Lower lobe of right lung (tissue), 2 donors: Measurements from ENCODE around the gene ESM1. TPM values are rescaled to one million over a fixed set of nuclear protein-coding genes. Genes with fewer than 3 reads are reported as not detected.
A peak's percentile ranks its signal among the peaks of the same experiment; 100 is the strongest.

Source experiments
- ATAC-seq, 2 donors: fragments of 200-7000 bp; cut with Tn5 transposase; one replicate each; pipeline ENCODE4 v1.9.1; 2020 to 2022; ENCODE audit warnings: mild to moderate bottlenecking in 2 of 2, moderate library complexity in 2 of 2
- DNase-seq: peaks from one replicate; pipeline ENCODE4 v3.0.0-alpha.2; 2020
- H3K27ac ChIP-seq: fragments of 200-600 bp; one replicate; pipeline ENCODE4 v1.8.0; 2022
- H3K27me3 ChIP-seq: fragments of 200-600 bp; one replicate; pipeline ENCODE4 v1.8.0; 2022; ENCODE audit warnings: low read depth
- H3K36me3 ChIP-seq: fragments of 200-600 bp; one replicate; pipeline ENCODE4 v1.8.0; 2022; ENCODE audit warnings: mild to moderate bottlenecking
- H3K4me1 ChIP-seq: fragments of 200-600 bp; one replicate; pipeline ENCODE4 v1.8.0; 2022
- H3K4me3 ChIP-seq: fragments of 200-600 bp; one replicate; pipeline ENCODE4 v1.8.0; 2022; ENCODE audit warnings: mild to moderate bottlenecking
- H3K9me3 ChIP-seq: fragments of 200-600 bp; one replicate; pipeline ENCODE4 v1.8.0; 2022
- intact Hi-C: fragments of 100-400 bp; cut with DNase I; formaldehyde crosslinking; loops from one replicate; pipeline ENCODE4 v1.11.0; 2022
- total RNA-seq: library from RNA; stranded (reverse); fragmentation: NEBNext Ultra II Directional; extraction: Animal tissue kit (Norgen Biotek cat#: 25700); gene quantifications from one replicate; pipeline ENCODE4 v1.2.1, GENCODE V29; 2021
- TF ChIP-seq, protein P1 (sequence below): fragments of 200-600 bp; IDR thresholded peaks from one replicate; pipeline ENCODE4 v1.8.0; 2022; ENCODE audit warnings: antibody characterized with exemption, mild to moderate bottlenecking
- donor health status: DM: no; HTN: yes; CAD: no; lungs with severe emphysema.

The ESM1 gene
- total RNA-seq, 1 donor from 2014 or later: 0.68 TPM

DNA sequence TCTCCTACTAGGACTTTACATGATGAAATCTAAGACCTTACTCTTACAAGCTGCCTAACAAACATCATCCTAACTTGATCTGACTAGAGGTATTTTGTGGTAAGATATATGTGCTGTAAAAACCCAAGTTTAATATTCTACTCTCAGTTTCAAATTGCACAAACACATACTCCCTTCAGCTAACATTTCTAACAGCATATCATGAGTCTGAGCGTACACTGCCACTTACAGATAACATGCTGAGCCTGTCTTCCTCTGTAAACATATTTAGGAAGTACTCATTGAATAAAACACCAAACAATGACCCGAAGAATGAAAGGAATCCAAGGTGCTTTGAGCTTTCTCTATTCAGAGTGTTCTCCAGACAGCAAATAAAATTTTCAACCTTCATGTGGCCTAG lies 7.9 kb upstream of the ESM1 start:
- Histone ChIP-seq H3K9me3 (no peaks in the 10 kb centered on the region), H3K27ac (no peak overlapping the region), H3K4me1 (peaks cover 4% of the 10 kb centered on the region), H3K4me3 (no peak overlapping the region), H3K27me3 (peaks cover 5% of the 10 kb centered on the region), H3K36me3 (no peaks in the 10 kb centered on the region)
- intact Hi-C loops: no loop called here
- ATAC-seq (peak in 1 of 2 donors; percentile 48), DNase-seq (no peak)
- TF ChIP-seq, protein P1, sequence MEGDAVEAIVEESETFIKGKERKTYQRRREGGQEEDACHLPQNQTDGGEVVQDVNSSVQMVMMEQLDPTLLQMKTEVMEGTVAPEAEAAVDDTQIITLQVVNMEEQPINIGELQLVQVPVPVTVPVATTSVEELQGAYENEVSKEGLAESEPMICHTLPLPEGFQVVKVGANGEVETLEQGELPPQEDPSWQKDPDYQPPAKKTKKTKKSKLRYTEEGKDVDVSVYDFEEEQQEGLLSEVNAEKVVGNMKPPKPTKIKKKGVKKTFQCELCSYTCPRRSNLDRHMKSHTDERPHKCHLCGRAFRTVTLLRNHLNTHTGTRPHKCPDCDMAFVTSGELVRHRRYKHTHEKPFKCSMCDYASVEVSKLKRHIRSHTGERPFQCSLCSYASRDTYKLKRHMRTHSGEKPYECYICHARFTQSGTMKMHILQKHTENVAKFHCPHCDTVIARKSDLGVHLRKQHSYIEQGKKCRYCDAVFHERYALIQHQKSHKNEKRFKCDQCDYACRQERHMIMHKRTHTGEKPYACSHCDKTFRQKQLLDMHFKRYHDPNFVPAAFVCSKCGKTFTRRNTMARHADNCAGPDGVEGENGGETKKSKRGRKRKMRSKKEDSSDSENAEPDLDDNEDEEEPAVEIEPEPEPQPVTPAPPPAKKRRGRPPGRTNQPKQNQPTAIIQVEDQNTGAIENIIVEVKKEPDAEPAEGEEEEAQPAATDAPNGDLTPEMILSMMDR: no peak

GRCh38 chr5:54991416-54991815 lies 6.0 kb upstream of the ESM1 start:
- DNase-seq (no peak), ATAC-seq (no peak)
- H3K27me3 ChIP-seq: peaks cover 10% of the 10 kb centered on the region
- TF ChIP-seq, protein P1: no peak
- H3K9me3 ChIP-seq: no peaks in the 10 kb centered on the region
- no peak overlapping the region for H3K27ac ChIP-seq
- H3K4me1 ChIP-seq: peaks cover 4% of the 10 kb centered on the region
- intact Hi-C loops: no loop called here
- no peaks in the 10 kb centered on the region for H3K36me3 ChIP-seq
- H3K4me3 ChIP-seq: no peak overlapping the region

- Histone ChIP-seq H3K27ac (no peak overlapping the region), H3K27me3 (peaks cover 12% of the 10 kb centered on the region), H3K4me1 (peaks cover 4% of the 10 kb centered on the region), H3K36me3 (no peaks in the 10 kb centered on the region), H3K4me3 (no peak overlapping the region), H3K9me3 (no peaks in the 10 kb centered on the region)
- ATAC-seq: no peak
- intact Hi-C loops: no loop called here
- DNase-seq: no peak
- TF ChIP-seq, protein P1: no peak
These were observed 5.5 kb upstream of the ESM1 start for GRCh38 chr5:54990841-54991258.

DNA sequence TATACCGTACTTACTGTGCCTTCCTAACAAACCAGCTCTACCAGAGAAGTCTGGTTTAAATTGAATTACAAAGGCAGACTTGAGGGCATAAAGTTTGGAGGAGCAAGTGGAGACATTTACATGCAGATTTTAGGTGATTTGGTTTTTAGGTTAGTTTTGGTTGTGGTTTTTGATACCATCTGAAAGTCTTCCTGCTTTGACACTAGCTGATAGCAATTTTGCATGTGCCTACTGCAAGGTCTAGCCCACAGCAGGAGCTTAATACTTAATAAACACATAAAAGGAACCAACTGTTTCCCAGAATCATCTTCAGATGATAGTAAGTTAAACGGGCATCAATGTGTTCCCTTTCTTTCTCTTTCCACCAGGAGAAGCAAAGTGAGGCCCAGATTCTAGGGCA lies 3.4 kb upstream of the ESM1 start:
- ATAC-seq (no peak), DNase-seq (no peak)
- H3K4me3 ChIP-seq: no peak overlapping the region
- no peak overlapping the region for H3K27ac ChIP-seq
- no peaks in the 10 kb centered on the region for H3K9me3 ChIP-seq
- H3K36me3 ChIP-seq: no peaks in the 10 kb centered on the region
- peaks cover 4% of the 10 kb centered on the region for H3K4me1 ChIP-seq
- TF ChIP-seq, protein P1: no peak
- peaks cover 23% of the 10 kb centered on the region for H3K27me3 ChIP-seq
- intact Hi-C loops: no loop called here

DNA sequence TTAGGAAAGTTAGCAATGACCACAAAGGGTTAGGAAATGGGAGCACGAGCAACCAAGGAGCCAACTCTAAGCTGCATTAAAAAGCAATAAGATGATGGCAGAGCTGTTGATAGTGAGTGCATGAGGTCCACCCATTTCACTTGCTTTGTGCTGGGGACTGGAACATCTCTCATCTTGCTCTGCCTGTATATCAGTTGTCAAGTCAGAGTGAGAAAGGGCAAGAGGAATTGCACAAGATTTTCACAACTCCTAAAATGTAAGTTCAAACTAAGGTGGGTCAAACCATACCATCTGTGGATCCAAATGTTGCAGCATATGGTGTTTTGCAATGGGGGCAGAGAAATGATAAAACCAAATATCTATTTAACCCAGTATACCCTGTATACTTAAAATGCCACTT lies 2.8 kb upstream of the ESM1 start:
- H3K4me3 ChIP-seq: no peak overlapping the region
- intact Hi-C loops: no loop called here
- H3K27me3 ChIP-seq: peaks cover 29% of the 10 kb centered on the region
- ATAC-seq (no peak), DNase-seq (no peak)
- H3K9me3 ChIP-seq: no peaks in the 10 kb centered on the region
- H3K36me3 ChIP-seq: no peaks in the 10 kb centered on the region
- TF ChIP-seq, protein P1: no peak
- H3K27ac ChIP-seq: no peak overlapping the region
- H3K4me1 ChIP-seq: peaks cover under 1% of the 10 kb centered on the region

DNA sequence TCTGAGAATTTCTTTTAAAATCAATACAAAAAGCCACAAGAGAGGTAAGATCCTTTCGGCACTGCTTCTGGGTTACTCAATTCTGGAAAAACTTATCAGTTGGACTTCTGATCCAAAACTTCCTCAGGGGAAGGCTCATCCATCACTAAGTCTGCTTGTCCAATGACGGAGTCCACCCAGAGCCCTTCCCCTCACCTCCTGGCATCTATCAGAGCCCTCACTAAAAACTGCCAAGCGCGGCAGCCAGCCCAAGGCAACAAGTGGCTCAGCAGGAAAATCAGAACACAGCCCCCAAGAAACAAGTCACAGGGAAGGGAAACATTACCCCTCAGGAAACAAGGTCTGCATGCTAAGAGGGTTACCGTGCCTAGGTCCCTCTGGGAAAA lies 869 bp upstream of the ESM1 start:
- Histone ChIP-seq H3K36me3 (no peaks in the 10 kb centered on the region), H3K4me3 (no peak overlapping the region), H3K27ac (no peak overlapping the region), H3K4me1 (no peaks in the 10 kb centered on the region), H3K27me3 (peaks cover 31% of the 10 kb centered on the region), H3K9me3 (no peaks in the 10 kb centered on the region)
- DNase-seq (no peak), ATAC-seq (no peak)
- intact Hi-C loops: no loop called here
- TF ChIP-seq, protein P1: no peak
